Activated naive CD8-positive, alpha-beta T cell treated with anti-CD3 and anti-CD28 coated beads, Interleukin-2, amount 50 U/mL, for 16 hours (primary cell): ENCODE data around the gene MYOG.

ENCODE experiments used
- DNase-seq: peaks from one replicate; pipeline ENCODE4 v3.0.0-alpha.2; 2020; ENCODE audit warnings: low read depth, low spot score

The MYOG gene

GRCh38 chr1:203072002-203072602 is 13.7 kb downstream of the MYOG start:
- DNase-seq = no peak

GRCh38 chr1:203069030-203069747 is 16.6 kb downstream of the MYOG start:
- no peak for DNase-seq

DNA sequence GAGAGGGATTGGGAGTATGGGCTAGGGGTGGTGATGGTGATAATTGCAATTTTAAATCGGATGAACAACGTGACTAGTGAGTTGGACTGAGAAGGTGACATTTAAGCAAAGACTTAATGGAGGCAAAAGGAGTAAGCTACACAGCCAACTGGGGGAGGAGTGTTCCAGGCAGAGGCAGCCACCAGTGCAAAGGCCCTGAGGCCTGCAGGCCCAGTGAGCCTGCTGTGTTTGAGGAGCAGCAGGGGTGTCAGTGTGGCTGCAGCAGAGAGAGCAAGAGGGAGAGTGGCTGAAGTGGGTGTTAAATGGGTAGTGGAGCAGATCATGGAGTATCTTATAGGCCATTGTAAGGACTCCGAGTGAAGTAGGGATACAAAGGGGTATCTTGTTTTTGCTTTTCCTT is 18.8 kb downstream of the MYOG start:
- no peak for DNase-seq

- DNase-seq = no peak
Observed at GRCh38 chr1:203065986-203066385, 19.8 kb downstream of the MYOG start.

DNA sequence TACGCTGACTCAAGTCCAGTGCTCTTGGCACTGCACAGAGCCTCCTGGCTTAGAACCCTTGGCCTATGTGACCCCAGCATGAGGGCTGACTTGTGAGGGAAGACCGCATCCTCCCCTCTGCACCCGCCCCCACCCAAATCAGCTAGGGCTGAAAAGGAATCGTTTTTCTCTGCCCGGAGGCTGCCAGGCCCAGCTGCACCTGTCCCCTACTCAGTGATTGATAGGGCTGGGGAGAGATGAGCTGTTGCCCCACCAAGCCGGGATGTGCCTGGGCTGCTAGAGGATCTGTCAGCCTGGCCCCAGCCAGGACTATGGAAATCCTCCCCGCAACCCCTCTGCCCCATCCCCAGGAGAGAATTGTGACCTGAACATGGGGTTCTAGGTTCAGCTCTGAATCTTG is 20.6 kb downstream of the MYOG start:
- no peak for DNase-seq

DNA sequence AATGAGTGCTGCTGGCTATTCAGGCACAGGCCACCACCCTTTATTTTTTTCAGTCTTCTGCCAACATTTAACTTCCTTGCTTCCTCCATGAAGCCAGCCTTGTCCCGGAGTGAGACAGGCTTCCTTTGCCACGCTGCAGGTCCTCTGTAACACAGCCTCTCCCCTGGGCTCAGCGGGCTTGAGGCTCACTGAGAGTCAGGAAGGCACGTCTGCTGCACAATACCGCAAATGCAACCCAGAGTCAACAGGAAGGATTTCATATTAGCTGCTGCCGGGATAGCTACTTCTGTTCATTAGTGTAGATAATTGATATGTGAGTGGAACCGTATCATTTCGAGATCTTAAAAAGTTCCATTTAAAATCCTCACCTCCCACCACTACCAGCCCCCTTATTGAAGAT is 22.5 kb downstream of the MYOG start:
- no peak for DNase-seq

DNA sequence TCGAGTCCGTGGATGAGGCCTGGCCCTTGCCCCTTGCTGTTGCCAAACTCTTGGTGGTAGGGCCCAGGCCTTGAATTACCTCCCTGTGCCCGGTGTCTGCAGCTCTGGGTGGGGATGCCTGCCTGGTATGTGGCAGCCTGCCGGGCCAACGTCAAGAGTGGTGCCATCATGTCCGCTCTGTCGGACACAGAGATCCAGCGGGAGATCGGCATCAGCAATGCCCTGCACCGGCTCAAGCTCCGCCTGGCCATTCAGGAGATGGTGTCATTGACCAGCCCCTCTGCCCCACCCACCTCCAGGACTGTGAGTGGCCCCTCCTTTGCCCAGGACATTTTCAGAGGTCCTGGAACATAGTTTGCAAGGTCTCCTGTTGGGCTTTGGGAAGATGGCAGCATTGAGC is 25.7 kb downstream of the MYOG start:
- no peak for DNase-seq

DNA sequence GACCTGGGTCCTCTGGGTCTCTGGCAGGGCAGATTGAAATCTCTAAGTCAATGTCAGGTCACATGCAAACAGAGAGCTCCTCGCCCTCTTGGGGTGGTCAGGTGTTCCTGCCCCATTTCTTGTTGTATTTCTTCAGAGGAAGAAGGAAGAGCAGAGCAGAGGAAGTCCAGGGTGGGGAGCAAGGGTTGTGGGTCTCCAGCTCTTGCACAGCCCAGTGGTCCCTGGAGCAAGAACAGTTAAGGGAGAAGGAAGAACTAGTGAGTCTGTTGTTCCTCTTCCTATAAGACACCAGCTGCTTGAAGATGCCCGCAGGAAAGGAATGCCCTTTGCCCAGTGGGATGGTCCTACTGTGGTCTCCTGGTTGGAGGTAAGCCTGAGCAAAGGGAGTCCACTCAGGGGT is 26.3 kb downstream of the MYOG start:
- no peak for DNase-seq

DNA sequence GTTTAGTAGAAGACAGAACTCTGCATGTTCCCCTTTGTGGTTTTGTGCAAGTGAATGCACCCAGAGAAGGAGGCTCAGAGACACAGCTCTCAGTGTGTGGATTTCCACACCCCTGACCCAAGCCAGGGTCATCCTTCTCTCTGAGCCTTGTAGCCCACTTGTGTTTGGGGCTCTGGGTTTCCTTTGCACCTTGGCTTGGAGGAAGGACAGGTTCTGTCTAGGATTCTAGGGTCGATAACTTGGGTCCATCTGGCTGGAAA is 27.2 kb downstream of the MYOG start:
- DNase-seq = no peak

DNA sequence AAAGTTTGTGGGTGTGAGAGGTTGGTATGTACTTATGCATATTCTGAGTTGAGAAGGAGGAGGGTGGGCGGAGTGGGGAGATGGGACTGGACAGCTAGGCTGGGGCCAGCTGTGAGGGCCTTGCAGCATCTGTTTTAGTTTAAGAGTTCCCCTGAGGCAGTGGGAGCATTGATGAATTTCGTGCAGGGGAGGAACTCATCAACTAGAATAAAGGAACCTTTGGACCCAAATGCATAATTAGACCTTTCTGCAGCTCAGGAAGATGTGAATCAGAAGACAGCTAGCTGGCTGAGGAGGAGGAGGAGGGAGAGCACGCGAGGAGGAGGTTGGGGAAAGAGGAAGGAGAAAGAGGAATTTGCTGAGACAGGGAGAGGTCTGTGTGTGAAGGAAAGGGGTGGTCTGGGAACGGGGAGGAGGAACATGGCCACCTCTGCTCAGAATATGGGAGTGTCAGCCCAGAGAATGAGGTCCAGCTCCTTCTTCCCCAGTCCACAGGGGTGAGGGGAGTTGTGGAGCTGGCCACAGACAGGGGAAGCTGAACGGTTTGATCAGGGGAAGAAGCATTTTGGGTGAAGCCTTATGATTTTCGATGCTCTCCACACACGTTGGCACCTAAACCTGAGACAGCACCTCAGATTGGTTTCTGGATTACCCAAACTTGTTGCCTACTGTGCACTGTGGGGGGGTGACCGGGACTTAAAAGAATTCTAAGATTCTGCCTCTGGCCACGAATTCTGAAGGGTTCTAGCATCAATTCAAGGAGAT is 27.7 kb downstream of the MYOG start:
- no peak for DNase-seq

- DNase-seq = no peak
Observed at GRCh38 chr1:203056516-203056915, 29.3 kb downstream of the MYOG start.

DNA sequence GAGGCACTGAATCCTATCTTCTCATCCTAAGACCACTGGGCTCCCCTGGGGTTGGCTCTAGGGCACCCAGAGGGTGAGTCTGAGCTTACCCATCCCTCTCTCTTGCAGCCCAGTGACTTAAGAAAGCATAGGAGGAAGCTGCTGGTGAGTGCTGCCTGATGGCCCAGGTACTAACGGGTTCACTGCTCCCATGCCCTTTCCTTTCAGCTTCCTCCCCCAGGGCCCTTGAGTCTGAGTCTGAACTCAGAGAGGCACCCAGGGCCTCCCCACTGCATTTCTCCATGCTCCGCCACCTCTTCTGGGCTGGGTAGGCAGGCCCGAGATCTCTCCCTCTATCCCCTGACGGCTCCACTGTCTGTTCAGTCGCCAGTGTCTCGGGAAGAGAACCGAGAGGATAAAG is 29.8 kb downstream of the MYOG start:
- no peak for DNase-seq

DNA sequence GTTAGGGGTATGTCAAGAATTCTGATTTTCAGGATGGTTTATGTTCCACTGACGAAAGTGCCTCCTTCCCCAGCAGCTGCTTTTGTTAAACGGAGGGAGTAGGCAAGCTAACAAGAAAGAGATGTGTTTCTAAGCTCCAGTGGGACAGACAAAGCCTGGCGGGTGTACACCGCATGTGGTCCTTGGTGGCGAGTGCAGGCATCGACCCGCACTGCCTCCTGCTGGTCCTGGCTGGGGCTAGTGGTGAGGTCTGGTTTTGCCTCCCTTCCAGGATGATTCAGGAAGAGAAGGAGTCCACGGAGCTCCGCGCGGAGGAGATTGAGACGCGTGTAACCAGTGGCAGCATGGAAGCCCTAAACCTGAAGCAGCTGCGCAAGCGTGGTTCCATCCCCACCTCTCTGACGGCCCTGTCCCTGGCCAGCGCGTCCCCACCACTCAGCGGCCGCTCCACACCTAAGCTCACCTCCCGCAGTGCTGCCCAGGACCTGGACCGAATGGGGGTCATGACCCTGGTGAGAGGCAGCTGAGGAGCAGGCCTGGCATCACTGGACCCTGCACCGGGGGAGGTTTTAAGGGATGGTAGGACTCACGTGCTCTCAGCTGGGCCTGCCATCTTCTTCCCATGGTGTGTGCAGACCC is 30.5 kb downstream of the MYOG start:
- no peak for DNase-seq

- DNase-seq = no peak
Observed at GRCh38 chr1:203054642-203055041, 31.2 kb downstream of the MYOG start.

- DNase-seq = no peak
Observed at GRCh38 chr1:203054184-203054583, 31.6 kb downstream of the MYOG start.

GRCh38 chr1:203052601-203053000 is 33.2 kb downstream of the MYOG start:
- no peak for DNase-seq

- DNase-seq = no peak
Observed at GRCh38 chr1:203051841-203052324, 33.9 kb downstream of the MYOG start.

GRCh38 chr1:203050826-203051225 is 35.0 kb downstream of the MYOG start:
- no peak for DNase-seq

GRCh38 chr1:203049576-203050180 is 36.1 kb downstream of the MYOG start:
- DNase-seq = no peak

GRCh38 chr1:203049077-203049476 is 36.7 kb downstream of the MYOG start:
- no peak for DNase-seq

- no peak for DNase-seq
Observed at GRCh38 chr1:203048555-203049051, 37.2 kb downstream of the MYOG start.

- DNase-seq = no peak
Observed at GRCh38 chr1:203048086-203048485, 37.7 kb downstream of the MYOG start.
